ENCODE results near the gene DPP7. TPM values are rescaled to one million over a fixed set of nuclear protein-coding genes. Genes with fewer than 3 reads are reported as not detected.

DPP7 gene
- total RNA-seq (2022; extraction: Qiagen RNA extraction; ENCODE audit: low read depth) = 52.8 to 134 TPM (median 106 TPM) in 5 replicates

DNA sequence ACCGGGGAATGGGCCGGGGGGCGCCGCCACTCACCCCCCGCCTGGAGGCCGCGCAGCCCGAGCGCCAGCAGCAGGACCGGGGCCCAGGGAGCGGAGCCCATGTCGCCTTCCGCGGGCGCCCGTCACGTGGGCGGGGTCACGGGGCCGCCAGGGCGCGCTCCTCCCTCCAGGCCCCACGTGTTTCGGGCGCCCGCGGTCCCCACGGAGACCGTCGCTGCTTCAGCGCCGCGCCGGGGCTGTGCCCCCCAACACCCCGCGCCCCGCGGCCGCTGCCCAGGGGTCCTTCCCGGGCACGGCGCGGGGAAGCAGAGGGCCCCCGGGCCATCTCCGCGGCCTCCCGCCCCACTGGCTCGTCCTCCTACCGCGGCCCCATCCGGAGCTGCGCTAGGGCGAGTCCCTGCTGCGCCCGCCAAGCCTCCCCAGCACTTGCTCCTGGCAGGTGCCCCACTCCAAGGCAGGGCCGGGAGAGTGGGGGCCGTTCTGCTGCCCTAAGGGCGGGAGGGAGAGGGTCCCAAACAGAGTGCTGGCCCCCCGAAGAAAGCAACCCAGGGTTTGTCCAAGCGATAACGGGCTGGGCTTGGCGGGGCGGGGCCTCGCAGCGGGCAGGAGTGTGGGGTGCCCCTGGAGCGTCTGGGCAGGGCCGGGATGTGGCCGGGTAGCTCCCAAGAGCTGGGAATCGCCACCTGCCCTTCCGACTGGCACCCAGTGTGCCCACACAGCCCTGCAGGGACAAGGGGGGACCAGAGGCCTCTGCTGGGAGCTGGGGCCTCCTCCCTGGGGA lies at the start of gene DPP7:
TSS of gene DPP7 (minus strand) at position 121 of the 781 bp plus-strand sequence. CDS start at position 101, 20 bp downstream.

DNA sequence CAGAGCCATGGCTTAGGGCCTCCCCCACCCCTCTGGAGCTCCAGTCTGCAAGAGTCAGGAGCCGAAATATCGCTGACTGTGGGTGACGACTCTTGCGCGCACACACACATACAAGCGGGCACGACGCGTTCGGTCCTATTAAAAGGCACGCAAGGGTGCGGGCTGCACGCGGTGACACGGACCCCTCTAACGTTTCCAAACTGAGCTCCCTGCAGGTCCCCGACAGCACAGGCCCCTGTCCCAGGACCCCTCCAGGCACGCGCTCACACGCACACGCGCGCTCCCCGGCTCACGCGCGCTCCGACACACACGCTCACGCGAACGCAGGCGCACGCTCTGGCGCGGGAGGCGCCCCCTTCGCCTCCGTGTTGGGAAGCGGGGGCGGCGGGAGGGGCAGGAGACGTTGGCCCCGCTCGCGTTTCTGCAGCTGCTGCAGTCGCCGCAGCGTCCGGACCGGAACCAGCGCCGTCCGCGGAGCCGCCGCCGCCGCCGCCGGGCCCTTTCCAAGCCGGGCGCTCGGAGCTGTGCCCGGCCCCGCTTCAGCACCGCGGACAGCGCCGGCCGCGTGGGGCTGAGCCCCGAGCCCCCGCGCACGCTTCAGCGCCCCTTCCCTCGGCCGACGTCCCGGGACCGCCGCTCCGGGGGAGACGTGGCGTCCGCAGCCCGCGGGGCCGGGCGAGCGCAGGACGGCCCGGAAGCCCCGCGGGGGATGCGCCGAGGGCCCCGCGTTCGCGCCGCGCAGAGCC lies 24.4 kb upstream of the DPP7 start, which contains the start of gene GRIN1:
TSS of gene GRIN1 (plus strand) at position 433 of the 746 bp plus-strand sequence. CDS start 333 bp downstream, outside the sequence.

DNA sequence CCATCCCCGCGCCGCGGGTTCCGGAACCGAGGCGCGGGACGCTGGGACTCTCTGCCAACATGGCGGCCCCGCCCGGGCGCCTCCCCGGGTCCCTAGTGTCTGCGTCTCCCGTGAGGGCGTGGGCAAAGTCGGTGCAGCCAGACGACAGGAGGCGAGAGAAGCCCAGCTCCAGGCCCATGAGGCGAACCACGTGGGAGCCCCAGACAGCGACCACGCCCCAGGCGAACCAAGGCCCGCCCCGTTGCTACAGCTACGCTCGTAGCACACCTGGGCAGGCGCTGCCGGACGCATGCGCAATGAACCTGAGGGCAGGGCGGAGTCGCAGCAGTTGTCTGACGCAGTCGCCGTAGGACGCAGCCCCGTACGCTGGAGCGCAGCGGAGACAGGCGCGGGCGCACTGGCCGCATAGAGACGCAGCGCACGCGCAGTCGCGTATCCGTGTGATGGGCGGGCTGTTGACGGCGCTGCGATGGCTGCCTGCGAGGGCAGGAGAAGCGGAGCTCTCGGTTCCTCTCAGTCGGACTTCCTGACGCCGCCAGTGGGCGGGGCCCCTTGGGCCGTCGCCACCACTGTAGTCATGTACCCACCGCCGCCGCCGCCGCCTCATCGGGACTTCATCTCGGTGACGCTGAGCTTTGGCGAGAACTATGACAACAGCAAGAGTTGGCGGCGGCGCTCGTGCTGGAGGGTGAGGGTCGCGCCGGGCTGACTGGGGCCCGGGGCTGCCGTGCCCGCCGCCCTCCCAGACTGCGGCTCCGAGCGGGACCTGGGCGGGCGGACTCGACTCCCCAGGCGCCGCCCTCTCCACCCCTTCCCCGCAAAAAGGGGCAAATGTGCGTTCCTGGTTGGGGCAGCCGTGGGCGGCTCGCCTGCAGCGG lies 27.8 kb downstream of the DPP7 start, which contains the start of gene MAN1B1:
TSS of gene MAN1B1 (plus strand) at position 455 of the 878 bp plus-strand sequence. CDS start at position 470, 15 bp downstream.

DNA sequence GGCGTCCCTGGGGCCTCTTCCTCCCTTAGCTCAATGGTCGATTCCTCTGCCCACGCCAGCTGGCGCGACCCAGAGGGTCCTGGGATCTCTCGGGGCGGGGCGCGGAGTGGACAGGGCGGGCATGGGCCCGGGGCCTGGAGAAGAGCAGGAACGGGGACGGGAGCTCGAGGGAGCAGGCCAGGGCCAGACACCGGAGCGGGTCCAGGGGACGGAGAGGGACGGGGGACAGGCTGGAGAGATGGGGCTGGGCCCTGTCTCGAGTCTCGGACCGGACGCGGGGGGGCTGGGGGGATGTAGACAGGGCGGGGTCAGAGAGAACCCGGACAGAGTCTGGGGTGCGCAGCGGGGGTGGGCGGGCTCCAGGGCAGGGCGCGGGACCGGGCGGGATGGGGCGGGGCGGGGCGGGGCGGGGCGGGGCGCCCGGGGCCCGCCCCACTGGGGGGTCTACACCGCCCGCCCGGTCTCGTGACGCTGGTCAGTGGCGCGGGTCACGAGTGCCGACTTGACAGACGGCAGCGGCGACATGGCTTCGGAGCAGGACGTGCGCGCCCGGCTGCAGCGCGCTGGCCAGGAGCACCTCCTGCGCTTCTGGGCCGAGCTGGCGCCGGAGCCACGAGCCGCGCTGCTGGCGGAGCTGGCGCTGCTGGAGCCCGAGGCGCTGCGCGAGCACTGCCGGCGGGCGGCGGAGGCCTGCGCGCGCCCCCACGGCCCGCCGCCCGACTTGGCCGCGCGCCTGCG lies 37.4 kb downstream of the DPP7 start, which contains the start of gene UAP1L1:
TSS of gene UAP1L1 (plus strand) at position 508 of the 738 bp plus-strand sequence. CDS start at position 524, 16 bp downstream.

DNA sequence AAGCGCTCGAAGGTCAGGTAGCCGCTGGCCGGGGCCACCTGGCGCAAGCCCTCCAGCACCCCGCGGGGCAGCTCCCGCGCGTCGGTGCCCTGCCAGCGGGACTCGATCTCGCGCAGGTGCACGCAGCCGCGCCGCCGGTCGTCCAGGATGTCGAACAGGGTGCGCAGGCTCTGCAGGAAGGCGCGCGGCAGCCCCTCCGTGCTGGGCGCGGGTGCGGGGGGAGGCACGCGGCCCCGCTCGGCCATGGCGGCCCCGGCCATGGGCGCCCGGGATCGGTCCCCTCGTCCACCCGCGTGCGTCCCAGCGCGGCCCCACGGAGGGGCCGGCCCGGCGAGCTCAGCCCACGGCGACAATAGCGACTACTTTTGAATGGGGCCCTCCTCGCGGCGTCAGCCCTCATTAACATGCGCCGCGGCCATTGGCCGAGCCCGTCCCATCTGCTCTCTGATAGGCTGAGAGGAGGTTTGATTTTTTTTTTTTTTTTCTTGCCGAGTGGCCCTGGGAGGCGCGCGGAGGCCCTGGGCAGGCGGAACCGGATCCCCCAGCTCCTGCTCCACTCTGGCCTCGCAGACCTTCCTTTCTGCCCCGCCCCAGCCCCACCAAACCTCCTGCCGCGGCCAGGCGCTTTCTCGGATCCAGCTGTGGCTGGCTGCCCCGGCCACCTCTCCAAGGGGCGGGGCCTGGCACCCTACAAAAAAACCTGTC lies 44.2 kb downstream of the DPP7 start, which contains the start of gene SAPCD2:
TSS of gene SAPCD2 (minus strand) at position 357 of the 705 bp plus-strand sequence. CDS start at position 260, 97 bp downstream.

Other genes starting within 250 kb of the DPP7 start
- 465 to 581 TPM (median 478 TPM) in 5 replicates for gene EDF1, start 248.4 kb downstream of the DPP7 start, total RNA-seq (2022; extraction: Qiagen RNA extraction; ENCODE audit: low read depth)
- 29.7 to 66.1 TPM (median 60.1 TPM) in 5 replicates for gene TRAF2, start 228.2 kb downstream of the DPP7 start, total RNA-seq (2022; extraction: Qiagen RNA extraction; ENCODE audit: low read depth)
- gene FBXW5, start 170.0 kb downstream of the DPP7 start, total RNA-seq (2022; extraction: Qiagen RNA extraction; ENCODE audit: low read depth) = 49.7 to 110 TPM (median 103 TPM) in 5 replicates
- 0.56 to 2.0 TPM (median 1.1 TPM) in 4 of 5 replicates, not detected in the other for gene C8G, start 169.5 kb downstream of the DPP7 start, total RNA-seq (2022; extraction: Qiagen RNA extraction; ENCODE audit: low read depth)
- gene LCN12, start 162.5 kb downstream of the DPP7 start, total RNA-seq (2022; extraction: Qiagen RNA extraction; ENCODE audit: low read depth) = 0.41 to 2.0 TPM (median 1.0 TPM) in 5 replicates
- gene PTGDS, start 137.2 kb downstream of the DPP7 start, total RNA-seq (2022; extraction: Qiagen RNA extraction; ENCODE audit: low read depth) = 0.33 to 0.56 TPM (median 0.45 TPM) in 4 of 5 replicates, not detected in the other
- 0.08 to 0.18 TPM (median 0.12 TPM) in 3 of 5 replicates, not detected in the others for gene LCNL1, start 131.7 kb downstream of the DPP7 start, total RNA-seq (2022; extraction: Qiagen RNA extraction; ENCODE audit: low read depth)
- 37.9 to 83.8 TPM (median 71.5 TPM) in 5 replicates for gene PAXX, start 122.3 kb downstream of the DPP7 start, total RNA-seq (2022; extraction: Qiagen RNA extraction; ENCODE audit: low read depth)
- 2.2 to 4.2 TPM (median 3.7 TPM) in 5 replicates for gene CLIC3, start 118.2 kb downstream of the DPP7 start, total RNA-seq (2022; extraction: Qiagen RNA extraction; ENCODE audit: low read depth)
- 12.6 to 32.5 TPM (median 25.5 TPM) in 5 replicates for gene ABCA2, start 86.5 kb downstream of the DPP7 start, total RNA-seq (2022; extraction: Qiagen RNA extraction; ENCODE audit: low read depth)
- gene FUT7, start 82.6 kb downstream of the DPP7 start, total RNA-seq (2022; extraction: Qiagen RNA extraction; ENCODE audit: low read depth) = 0.07 TPM in 1 of 5 replicates, not detected in the others
- gene NPDC1, start 68.6 kb downstream of the DPP7 start, total RNA-seq (2022; extraction: Qiagen RNA extraction; ENCODE audit: low read depth) = 26.4 to 93.7 TPM (median 81.5 TPM) in 5 replicates
- 1.0 to 2.3 TPM (median 1.5 TPM) in 5 replicates for gene ENTPD2, start 60.7 kb downstream of the DPP7 start, total RNA-seq (2022; extraction: Qiagen RNA extraction; ENCODE audit: low read depth)
- 12.1 to 27.8 TPM (median 24.6 TPM) in 5 replicates for gene SAPCD2, start 44.2 kb downstream of the DPP7 start, total RNA-seq (2022; extraction: Qiagen RNA extraction; ENCODE audit: low read depth)
- gene UAP1L1, start 37.2 kb downstream of the DPP7 start, total RNA-seq (2022; extraction: Qiagen RNA extraction; ENCODE audit: low read depth) = 9.0 to 14.6 TPM (median 11.9 TPM) in 5 replicates
- gene MAN1B1, start 27.7 kb downstream of the DPP7 start, total RNA-seq (2022; extraction: Qiagen RNA extraction; ENCODE audit: low read depth) = 33.8 to 56.7 TPM (median 50.2 TPM) in 5 replicates
- 0.14 to 0.76 TPM (median 0.27 TPM) in 5 replicates for gene GRIN1, start 24.4 kb upstream of the DPP7 start, total RNA-seq (2022; extraction: Qiagen RNA extraction; ENCODE audit: low read depth)
- 0.39 to 2.0 TPM (median 1.6 TPM) in 5 replicates for gene LRRC26, start 55.3 kb upstream of the DPP7 start, total RNA-seq (2022; extraction: Qiagen RNA extraction; ENCODE audit: low read depth)
- gene TMEM210, start 57.3 kb upstream of the DPP7 start, total RNA-seq (2022; extraction: Qiagen RNA extraction; ENCODE audit: low read depth) = not detected in 5 replicates
- 19.0 to 41.0 TPM (median 34.9 TPM) in 5 replicates for gene ANAPC2, start 73.8 kb upstream of the DPP7 start, total RNA-seq (2022; extraction: Qiagen RNA extraction; ENCODE audit: low read depth)
- 85.9 to 156 TPM (median 148 TPM) in 5 replicates for gene SSNA1, start 73.9 kb upstream of the DPP7 start, total RNA-seq (2022; extraction: Qiagen RNA extraction; ENCODE audit: low read depth)
- gene TPRN, start 86.0 kb upstream of the DPP7 start, total RNA-seq (2022; extraction: Qiagen RNA extraction; ENCODE audit: low read depth) = 5.5 to 10.4 TPM (median 10.2 TPM) in 5 replicates
- 29.5 to 49.4 TPM (median 47.9 TPM) in 5 replicates for gene TMEM203, start 90.9 kb upstream of the DPP7 start, total RNA-seq (2022; extraction: Qiagen RNA extraction; ENCODE audit: low read depth)
- gene NDOR1, start 91.0 kb upstream of the DPP7 start, total RNA-seq (2022; extraction: Qiagen RNA extraction; ENCODE audit: low read depth) = 7.4 to 20.8 TPM (median 16.2 TPM) in 5 replicates
- gene RNF208, start 107.5 kb upstream of the DPP7 start, total RNA-seq (2022; extraction: Qiagen RNA extraction; ENCODE audit: low read depth) = 0.79 to 2.6 TPM (median 2.0 TPM) in 5 replicates
- 2.8 to 5.4 TPM (median 4.2 TPM) in 5 replicates for gene CYSRT1, start 110.4 kb upstream of the DPP7 start, total RNA-seq (2022; extraction: Qiagen RNA extraction; ENCODE audit: low read depth)
- 0.13 to 0.58 TPM (median 0.39 TPM) in 4 of 5 replicates, not detected in the other for gene RNF224, start 112.8 kb upstream of the DPP7 start, total RNA-seq (2022; extraction: Qiagen RNA extraction; ENCODE audit: low read depth)
- 0.13 to 0.19 TPM in 2 of 5 replicates, not detected in the others for gene SLC34A3, start 116.2 kb upstream of the DPP7 start, total RNA-seq (2022; extraction: Qiagen RNA extraction; ENCODE audit: low read depth)
- gene TUBB4B, start 126.6 kb upstream of the DPP7 start, total RNA-seq (2022; extraction: Qiagen RNA extraction; ENCODE audit: low read depth) = 522 to 871 TPM (median 814 TPM) in 5 replicates
- gene STPG3, start 136.6 kb upstream of the DPP7 start, total RNA-seq (2022; extraction: Qiagen RNA extraction; ENCODE audit: low read depth) = not detected in 5 replicates
- gene NELFB, start 140.6 kb upstream of the DPP7 start, total RNA-seq (2022; extraction: Qiagen RNA extraction; ENCODE audit: low read depth) = 36.5 to 63.8 TPM (median 58.5 TPM) in 5 replicates
- gene TOR4A, start 163.0 kb upstream of the DPP7 start, total RNA-seq (2022; extraction: Qiagen RNA extraction; ENCODE audit: low read depth) = 13.6 to 33.0 TPM (median 30.5 TPM) in 5 replicates
- 1.9 to 7.2 TPM (median 5.6 TPM) in 5 replicates for gene NRARP, start 187.5 kb upstream of the DPP7 start, total RNA-seq (2022; extraction: Qiagen RNA extraction; ENCODE audit: low read depth)

Measured in A549 treated with ZK216348 at 1 μM for 4 hours (cell line).